Measurements from ENCODE around the gene HERC2.

Gene HERC2

GRCh38 chr15:28112101-28112760 is 209.7 kb downstream of the HERC2 start:
- DNase-seq (ENCODE audit: low read depth), result no peak

DNA sequence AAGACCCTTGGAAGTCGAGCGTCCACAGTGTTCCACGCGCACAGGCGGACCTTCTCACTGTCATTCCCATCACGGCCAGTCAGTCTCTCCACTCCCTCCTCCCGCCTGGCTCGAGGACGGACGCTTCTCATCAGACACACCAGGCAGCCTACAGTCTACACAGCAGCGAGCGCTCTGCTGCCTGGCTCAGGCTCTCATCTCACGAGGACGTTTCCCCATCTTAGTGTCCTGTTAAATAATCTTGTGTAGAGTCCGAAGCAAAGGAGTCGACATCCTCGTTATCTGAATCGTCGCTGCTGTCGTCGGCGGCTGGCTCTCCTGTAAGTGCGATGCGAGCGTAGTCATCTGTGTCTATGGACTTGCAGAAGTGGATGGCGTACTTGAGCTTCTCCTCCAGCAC is 210.4 kb downstream of the HERC2 start:
- DNase-seq (ENCODE audit: low read depth), result no peak

DNA sequence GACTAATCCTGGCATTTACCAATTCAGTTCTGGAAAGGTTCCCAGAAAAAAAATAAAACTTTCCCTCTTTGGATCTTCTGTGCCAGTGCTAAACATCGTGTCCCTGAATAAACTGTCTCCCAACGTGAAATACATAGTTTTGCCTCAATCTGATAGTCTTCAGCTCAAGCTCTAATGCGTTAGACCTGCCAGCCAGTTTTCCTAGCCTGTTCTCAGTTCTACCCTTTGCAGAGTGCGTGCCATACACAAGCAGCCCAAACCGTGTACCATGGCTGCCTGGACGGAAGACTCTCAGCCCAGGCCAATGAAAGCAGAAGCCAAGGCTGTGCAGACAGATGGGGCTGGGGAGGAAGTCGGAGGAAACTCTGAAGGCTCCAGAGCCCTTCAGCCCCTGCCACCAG is 211.5 kb downstream of the HERC2 start:
- no peak for DNase-seq (ENCODE audit: low read depth)

GRCh38 chr15:28109626-28110455 is 212.1 kb downstream of the HERC2 start:
- no peak for DNase-seq (ENCODE audit: low read depth)

- DNase-seq (ENCODE audit: low read depth), result no peak
These were observed 214.1 kb downstream of the HERC2 start for GRCh38 chr15:28107904-28108275.

DNA sequence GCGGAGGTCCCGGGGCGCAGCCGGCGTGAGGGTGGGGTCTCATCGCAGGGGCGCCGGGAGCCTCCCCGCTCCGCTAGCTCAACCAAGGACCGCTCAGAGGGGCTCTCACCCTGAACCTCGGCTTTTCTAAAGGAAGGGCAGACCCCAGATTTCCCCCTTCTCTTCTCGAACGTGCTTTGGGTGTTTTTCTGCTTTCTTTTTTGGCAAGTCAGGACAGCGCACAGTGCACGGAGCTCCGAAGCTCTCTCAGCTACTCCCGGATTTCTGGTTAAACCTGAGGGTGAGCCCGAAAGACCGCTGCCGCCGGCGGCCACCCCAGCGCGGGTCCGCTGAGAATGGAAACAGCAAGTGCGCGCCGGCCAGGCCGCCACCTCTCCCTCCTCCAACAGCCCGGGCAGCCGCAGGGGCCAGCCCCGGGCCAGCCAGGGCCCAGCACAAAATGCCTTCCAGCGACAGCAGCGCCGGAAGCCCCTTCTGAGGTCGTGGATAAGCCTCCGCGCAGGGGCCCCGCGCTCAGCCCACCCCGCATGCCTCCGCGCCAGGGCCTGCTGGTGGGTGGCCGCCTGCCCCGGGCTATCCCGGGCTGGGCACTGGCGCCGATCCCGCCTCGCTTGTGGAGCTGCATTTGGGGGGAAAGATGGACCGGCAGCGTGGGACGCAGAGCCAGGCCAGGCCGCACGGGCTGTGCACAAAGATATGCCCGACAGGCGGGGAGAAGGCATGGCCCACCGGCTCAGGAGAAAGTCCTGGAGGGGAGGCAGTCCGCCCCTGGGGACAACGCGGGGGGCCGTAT is 214.7 kb downstream of the HERC2 start:
- no peak for DNase-seq (ENCODE audit: low read depth)

DNA sequence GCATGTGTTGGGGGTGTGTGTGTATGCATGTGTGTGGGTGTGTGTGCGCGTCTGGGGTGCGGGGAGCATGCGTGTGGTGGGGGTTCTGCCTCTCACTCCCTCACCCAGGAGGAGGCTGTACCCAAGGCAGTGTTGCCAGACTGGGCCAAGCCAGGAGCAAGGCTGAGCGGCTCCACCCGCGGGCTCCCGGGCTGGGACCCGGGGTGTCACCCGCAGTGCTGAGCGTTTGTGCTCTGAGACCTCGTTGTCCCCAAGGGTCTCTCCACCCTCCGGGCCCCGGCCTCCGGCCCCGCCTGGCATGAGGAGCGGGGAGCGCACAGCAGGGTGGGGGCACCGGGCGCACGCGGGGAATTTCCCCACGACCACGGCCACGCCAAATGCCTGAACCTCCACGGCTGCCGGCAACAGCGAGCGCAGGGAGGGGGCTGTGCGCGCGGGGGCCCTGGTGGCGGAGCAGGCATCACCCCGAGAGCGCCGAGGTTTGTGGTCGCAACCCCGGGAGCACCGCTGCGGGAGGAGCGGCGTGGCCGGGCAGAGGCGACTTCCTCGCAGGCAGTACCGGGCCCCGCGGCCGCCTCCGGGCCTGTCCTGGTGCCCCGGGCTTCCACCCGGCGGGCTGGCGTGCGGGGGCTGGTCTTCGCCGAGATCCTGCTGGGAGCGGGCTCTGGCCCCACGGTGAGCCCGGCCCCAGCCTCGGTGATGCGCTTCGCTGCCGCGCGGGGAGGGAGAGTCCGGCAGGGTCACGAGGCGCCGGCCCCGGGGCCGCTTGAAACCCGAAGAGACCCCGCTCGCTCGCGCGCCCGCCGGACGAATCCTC is 215.5 kb downstream of the HERC2 start:
- no peak for DNase-seq (ENCODE audit: low read depth)

- no peak for DNase-seq (ENCODE audit: low read depth)
These were observed 216.2 kb downstream of the HERC2 start for GRCh38 chr15:28105793-28106192.

- DNase-seq (ENCODE audit: low read depth), result no peak
These were observed 216.7 kb downstream of the HERC2 start for GRCh38 chr15:28105224-28105791.

- no peak for DNase-seq (ENCODE audit: low read depth)
These were observed 217.7 kb downstream of the HERC2 start for GRCh38 chr15:28104326-28104725.

- DNase-seq (ENCODE audit: low read depth), result no peak
These were observed 218.1 kb downstream of the HERC2 start for GRCh38 chr15:28103831-28104230.

GRCh38 chr15:28101983-28102441 is 220.0 kb downstream of the HERC2 start:
- DNase-seq (ENCODE audit: low read depth), result no peak

DNA sequence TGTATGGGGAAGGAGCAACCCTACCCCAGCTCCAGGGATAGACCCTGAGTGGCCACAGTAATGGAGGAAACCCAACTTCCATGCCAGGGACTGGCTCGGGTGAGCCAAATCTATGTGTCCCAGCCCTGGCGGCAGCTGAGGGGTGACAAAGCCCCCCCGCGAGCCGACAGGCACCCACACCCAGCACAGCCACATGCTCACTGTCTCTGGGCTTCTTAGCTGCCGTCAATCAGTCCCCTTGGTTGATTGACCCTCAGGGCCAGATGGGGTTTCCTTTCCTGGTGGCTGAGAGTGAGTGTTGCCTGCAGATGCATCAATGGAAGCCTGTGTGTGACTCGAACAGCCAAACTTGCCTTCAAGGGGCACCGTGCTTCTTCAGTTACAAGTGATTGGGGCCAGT is 220.8 kb downstream of the HERC2 start:
- DNase-seq (ENCODE audit: low read depth), result no peak

DNA sequence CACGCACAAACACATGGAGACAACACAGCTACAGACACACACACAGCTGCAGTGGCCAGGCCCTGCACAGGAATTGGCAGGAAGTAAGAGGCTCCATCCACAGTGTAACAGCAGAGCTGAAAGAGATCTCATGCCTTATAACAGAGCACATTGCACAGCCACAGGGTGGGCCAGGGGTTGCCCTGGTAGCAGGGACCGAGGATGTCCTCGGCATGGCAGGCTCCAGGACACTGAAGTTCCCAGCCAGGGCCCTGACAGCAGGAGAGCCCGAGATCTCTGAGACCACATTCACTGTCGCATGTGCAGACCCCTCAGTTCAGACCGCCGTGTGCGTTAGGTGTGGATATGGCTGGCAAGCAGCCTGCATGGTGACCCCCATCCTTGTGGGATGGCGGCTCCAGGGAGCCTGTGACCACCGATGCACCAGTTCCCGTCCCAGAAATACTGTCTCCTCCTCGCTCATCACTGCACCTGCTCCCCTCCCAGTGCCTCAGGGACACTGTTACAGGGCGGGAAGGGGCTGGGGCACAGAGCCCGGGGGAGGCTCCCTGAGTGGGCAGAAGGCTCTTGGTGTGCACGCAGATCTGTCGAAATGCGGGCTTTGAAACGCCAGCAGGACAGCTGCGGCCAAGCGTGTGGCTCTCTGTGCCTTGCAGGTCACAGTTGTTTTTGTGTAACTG is 221.3 kb downstream of the HERC2 start:
- DNase-seq (ENCODE audit: low read depth), result no peak

- no peak for DNase-seq (ENCODE audit: low read depth)
These were observed 222.3 kb downstream of the HERC2 start for GRCh38 chr15:28099555-28100140.

DNA sequence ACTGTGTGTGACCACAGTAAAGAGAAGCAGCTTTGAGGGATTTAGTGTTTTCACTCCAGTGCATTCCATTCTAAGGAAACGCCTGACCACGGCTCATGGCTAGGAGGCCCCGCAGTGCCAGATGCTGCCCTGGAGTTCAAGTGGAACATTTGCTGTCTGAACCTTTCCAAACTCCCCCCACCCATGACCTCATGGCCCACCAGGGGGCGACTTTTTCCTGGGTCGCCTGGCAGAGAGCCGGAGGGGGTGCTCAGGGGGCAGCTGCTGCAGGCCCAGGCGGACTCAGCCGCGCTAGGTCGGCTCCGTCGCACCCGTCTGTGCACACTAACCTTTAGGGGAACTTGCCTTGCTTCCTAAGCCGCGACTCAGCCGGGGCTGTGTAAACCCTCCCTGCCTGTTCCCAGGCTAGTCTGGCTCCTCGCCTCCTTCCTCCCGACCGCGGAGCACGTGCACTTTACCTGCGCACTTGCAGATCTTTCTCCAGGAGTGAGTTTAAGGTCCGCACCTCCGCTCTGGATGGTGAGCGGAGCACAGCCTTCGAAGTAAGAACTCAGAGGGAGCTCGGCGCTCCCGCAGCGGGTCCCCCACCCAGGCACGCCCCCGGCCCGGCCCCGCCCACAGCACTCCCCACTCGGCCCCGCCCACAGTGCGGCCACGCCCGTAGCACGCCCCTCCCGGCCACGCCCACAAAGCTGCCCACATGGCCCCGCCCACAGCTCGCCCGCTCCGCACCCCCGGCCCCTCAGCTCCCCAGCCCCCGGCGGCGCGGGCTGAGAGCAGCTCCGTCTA is 223.0 kb downstream of the HERC2 start, which contains the start of gene OCA2:
Gene OCA2 (minus strand): TSS at position 550 of the 789 bp plus-strand sequence. CDS start 17,441 bp downstream, outside the sequence.
- DNase-seq (ENCODE audit: low read depth), result peak; percentile 45

DNA sequence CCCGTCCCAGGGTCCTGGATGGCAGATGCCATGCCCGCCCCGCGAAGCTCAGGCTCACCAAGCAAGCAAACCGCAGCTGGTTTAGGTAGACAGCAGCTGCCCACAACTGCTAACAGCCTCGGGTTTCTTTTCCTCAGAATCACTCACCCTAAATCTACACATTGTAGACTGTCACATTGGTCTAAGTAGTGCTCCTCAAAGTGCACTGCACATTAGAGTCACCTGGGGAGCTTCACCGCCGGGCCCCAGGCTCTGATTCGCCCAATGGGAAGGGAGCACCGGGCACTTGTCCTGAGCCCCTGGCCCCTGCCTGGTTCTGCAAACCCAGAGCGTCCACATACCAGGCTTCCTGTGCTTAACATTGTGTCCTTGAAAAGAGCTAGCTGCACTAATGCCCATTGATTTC is 223.6 kb downstream of the HERC2 start:
- DNase-seq (ENCODE audit: low read depth), result no peak

DNA sequence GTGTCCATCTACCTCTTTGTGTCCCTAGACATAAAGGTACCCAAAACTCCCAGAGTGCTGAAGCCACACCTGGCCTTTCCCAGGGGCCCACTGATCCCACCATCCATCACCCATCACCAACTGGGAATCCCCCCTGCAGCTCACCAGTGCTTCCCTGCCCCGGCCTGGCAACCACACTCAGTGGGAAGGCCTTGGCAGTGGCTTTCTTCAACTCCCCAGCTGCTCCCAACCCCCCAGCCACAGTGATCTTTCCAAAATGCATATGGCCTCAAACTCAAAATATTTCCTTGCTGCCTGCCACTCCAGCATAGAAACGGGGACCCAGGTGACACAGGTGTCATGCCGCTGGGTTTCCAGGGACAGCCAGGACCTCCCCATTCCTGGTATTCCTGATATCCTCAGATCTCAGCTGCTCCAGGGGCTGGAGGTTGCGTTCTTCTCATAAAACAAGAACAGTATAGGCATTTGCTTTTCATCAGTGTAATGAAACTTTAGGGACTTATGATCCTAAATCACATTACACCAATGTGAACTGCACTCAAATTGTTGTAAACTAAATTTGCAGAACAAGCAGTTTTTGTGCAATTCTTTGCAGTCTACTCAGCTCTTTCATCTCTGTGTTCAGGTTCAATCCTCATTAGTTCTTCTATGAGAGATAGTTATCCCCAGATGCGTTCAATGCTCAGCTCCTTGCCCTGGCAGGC is 224.2 kb downstream of the HERC2 start:
- DNase-seq (ENCODE audit: low read depth), result no peak
